Suppressor macrophage treated with lipopolysaccharide for 4 hours (primary cell): ENCODE data around the gene CUL7.

Source experiments
- DNase-seq: peaks from one replicate; pipeline ENCODE4 v3.0.0-alpha.2; 2020

CUL7 gene

GRCh38 chr6:43076464-43077332 lies 23.0 kb upstream of the CUL7 start:
- no peak for DNase-seq

GRCh38 chr6:43075670-43076463 lies 22.2 kb upstream of the CUL7 start, which contains the start of gene PTK7:
TSS of gene PTK7 (plus strand) at chr6:43076314. CDS start at chr6:43076489, 175 bp downstream.
- no peak for DNase-seq

- no peak for DNase-seq
Measured at GRCh38 chr6:43074847-43075669, 21.4 kb upstream of the CUL7 start.

GRCh38 chr6:43070028-43070632 lies 16.5 kb upstream of the CUL7 start:
- peak; percentile 35 for DNase-seq

- no peak for DNase-seq
Measured at GRCh38 chr6:43062818-43063217, 9.2 kb upstream of the CUL7 start.

- DNase-seq: no peak
Measured at GRCh38 chr6:43061861-43062260, 8.2 kb upstream of the CUL7 start.

GRCh38 chr6:43060755-43061633 lies 7.3 kb upstream of the CUL7 start:
- no peak for DNase-seq

- no peak for DNase-seq
Measured at GRCh38 chr6:43060034-43060754, 6.5 kb upstream of the CUL7 start.

GRCh38 chr6:43059168-43060033 lies 5.8 kb upstream of the CUL7 start, which contains the start of the genes KLC4 and MRPL2:
TSS of gene KLC4 (plus strand) at chr6:43059631. CDS start at chr6:43061336, 1,705 bp downstream.
TSS of gene MRPL2 (minus strand) at chr6:43059434. CDS start at chr6:43059381, 53 bp downstream.
- peak; percentile 99 for DNase-seq

- DNase-seq: no peak
Measured at GRCh38 chr6:43058531-43058930, 4.9 kb upstream of the CUL7 start.

GRCh38 chr6:43055966-43056365 lies 2.3 kb upstream of the CUL7 start:
- no peak for DNase-seq

- no peak for DNase-seq
Measured at GRCh38 chr6:43054206-43054943, 724 bp upstream of the CUL7 start.

GRCh38 chr6:43052842-43053544 lies 658 bp downstream of the CUL7 start:
- no peak for DNase-seq

GRCh38 chr6:43052225-43052841 lies 1.3 kb downstream of the CUL7 start:
- no peak for DNase-seq

- no peak for DNase-seq
Measured at GRCh38 chr6:43050981-43051380, 2.7 kb downstream of the CUL7 start.

- DNase-seq: no peak
Measured at GRCh38 chr6:43047998-43048397, 5.7 kb downstream of the CUL7 start.

- DNase-seq: no peak
Measured at GRCh38 chr6:43045371-43045930, 8.2 kb downstream of the CUL7 start.
